Measurements from ENCODE around the gene LVRN.
"Not testable (repeated sequence)": the region's sequence is repeated elsewhere in the genome, so short reads cannot be mapped to it uniquely, and the experiment has no call there.

LVRN gene, protein sequence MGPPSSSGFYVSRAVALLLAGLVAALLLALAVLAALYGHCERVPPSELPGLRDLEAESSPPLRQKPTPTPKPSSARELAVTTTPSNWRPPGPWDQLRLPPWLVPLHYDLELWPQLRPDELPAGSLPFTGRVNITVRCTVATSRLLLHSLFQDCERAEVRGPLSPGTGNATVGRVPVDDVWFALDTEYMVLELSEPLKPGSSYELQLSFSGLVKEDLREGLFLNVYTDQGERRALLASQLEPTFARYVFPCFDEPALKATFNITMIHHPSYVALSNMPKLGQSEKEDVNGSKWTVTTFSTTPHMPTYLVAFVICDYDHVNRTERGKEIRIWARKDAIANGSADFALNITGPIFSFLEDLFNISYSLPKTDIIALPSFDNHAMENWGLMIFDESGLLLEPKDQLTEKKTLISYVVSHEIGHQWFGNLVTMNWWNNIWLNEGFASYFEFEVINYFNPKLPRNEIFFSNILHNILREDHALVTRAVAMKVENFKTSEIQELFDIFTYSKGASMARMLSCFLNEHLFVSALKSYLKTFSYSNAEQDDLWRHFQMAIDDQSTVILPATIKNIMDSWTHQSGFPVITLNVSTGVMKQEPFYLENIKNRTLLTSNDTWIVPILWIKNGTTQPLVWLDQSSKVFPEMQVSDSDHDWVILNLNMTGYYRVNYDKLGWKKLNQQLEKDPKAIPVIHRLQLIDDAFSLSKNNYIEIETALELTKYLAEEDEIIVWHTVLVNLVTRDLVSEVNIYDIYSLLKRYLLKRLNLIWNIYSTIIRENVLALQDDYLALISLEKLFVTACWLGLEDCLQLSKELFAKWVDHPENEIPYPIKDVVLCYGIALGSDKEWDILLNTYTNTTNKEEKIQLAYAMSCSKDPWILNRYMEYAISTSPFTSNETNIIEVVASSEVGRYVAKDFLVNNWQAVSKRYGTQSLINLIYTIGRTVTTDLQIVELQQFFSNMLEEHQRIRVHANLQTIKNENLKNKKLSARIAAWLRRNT

DNA sequence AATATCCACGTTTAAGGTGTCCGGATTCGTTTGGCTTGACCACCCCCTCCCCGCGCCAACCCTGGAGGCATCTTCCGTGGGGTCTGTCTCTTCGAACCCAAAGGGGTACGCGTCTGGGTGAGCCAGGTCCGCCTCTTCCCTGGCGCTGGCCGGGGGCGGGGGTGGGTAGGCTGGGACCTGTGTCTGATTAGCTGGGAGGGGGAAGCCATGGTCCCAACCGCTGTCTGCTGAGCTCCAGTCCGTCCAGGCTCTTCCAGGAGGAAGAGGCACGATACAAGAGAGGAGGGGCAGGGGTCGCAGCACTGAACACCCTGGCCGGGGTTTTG is at the start of gene LVRN:
Gene LVRN, plus strand, starts transcription at position 237 of the 326 bp plus-strand sequence. CDS start 143 bp downstream, outside the sequence.
- no peak for DNase-seq

DNA sequence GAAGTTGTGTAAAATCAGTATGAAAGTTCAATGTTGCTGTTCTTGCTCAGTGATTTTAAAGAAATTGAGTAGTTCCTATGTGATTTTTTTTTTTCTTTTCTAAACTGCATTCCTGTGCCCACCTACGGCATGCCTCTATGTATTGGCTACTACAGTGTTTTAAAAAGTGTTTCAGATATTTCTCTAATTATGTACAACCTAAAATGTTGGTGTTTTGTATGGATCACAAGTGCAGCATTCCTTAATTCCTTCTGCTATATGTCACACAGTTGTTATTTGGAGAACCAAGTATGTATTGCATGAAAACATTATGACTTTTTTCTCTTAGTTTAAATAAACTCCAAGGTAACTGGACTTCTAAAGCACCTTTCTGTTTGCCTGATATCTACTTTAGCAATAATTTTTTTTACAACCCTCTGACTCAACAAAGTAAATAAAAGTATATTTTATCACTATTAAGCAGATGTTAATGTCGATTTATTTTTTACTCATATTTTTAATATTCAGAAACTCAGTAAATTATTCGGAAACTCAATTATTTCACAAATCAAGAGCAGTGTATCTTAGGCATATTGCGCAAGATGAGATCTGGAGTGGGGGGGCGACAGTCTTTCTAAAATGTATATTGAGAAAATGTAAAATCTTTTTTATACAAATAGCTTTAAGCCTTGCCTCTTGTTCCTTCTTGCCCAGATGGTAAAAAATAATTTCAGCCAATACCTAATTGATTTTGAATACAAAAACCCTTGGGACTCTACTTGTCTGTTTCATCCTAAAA is 48.5 kb upstream of the LVRN start:
- not testable (repeated sequence) for DNase-seq

DNA sequence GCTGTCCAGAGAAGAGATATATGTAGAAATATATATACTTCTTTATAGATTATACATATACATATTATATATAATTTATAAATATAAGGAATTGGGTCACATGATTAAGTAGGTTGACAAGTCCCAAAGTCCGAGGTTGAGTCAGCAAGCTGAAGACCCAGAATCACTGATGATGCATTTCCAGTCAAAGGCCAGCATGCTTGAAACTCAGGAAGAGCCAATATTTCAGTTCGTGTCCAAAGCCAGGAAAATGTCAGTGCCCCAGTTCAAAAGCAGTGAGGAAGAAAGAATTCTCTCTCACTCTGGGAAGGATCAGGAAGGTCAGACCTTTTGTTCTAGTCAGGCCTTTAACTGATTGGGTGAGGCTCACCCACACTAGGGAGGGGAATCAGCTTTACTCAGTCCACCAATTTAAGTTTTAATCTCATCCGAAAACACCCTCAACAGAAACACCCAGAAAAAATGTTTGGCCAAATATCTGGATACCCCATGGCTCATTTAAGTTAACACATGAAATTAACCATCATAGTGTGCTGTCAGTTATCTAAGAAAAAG is 42.0 kb upstream of the LVRN start:
- DNase-seq = no peak

DNA sequence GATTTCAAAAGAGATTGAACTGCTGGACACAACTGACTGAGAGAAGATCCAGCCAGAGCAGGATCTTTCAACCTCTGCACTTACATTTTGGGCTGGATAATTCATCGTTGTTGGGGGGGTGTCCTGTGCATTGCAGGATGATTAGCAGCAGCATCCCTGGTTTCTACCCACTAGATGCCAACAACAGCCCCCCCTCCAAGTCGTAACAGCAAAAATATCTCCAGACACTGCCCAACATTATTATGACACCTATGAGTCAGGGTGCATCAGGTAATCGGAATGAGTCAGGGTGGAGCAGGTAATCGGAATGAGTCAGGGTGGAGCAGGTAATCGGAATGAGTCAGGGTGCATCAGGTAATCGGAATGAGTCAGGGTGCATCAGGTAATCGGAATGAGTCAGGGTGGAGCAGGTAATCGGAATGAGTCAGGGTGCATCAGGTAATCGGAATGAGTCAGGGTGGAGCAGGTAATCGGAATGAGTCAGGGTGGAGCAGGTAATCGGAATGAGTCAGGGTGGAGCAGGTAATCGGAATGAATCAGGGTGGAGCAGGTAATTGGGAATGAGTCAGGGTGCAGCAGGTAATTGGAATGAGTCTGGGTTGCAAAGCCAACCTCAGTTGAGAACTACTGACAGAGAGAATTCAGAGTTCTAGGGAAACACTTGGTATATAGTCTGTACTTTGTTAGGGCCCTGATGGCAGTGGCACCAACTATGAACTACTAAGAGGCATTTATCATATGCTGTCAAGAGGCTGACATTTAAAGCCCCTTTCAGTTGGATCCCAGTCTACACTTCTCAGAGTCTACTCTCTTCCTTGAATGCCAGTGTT is 33.5 kb upstream of the LVRN start:
- not testable (repeated sequence) for DNase-seq

DNA sequence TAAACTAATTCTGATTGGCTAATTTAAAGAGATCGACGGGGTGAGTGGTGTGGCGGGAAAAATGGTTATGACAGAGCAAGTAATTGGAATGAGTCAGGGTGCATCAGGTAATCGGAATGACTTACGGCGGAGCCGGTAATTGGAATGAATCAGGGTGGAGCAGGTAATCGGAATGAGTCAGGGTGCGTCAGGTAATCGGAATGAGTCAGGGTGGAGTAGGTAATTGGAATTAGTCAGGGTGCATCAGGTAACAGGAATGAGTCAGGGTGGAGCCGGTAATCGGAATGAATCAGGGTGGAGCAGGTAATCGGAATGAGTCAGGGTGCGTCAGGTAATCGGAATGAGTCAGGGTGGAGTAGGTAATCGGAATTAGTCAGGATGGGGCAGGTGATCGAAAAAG is 32.1 kb upstream of the LVRN start:
- DNase-seq = not testable (repeated sequence)

DNA sequence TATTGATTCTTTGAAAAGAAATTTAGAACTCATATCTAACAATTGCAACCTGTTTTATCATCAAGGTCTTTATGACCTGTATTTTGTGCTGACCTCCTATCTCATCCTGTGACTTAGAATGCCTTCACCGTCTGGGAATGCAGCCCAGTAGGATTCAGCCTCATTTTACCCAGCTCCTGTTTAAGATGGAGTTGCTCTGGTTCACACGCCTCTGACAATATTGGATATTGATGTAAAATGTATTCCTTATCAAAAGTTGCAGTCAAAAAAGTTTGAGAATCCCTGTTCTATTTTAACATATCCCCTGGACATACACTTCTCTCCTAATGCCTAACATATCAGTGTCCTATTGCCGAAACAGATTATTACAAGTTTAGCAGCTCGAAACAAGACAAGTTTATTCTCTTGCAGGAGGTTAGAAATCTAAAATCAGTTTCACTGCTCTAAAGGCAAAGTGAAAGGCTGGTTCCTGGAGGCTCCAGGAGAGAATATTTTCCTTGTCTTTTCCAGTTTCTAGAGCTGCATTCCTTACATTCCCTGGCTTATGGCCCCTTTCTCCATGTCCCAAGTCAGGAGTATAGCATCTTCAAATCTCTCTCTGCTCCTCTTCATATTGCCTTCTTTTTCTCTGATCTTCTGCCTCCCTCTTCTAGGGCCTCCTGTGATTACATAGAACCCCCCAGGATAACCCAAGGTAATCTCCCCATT is 31.5 kb upstream of the LVRN start:
- DNase-seq = no peak

DNA sequence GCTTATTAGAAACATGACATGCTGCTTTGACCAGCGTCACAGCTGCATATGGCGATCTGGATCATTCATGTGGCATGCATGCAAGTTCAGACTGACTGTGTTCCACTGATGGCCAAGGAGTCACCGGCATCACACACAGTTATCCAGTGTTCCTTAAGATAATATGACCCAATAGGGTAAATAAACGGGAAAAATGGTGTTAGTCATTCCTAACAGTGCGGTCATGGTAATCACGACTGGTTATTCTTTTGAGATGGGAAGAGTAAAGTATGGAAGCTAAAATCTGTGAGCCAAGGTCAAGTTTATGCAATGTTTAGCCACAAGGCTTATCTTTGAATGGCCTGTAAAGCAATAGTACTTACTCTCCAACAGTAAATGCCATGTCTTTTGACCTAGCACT is 29.3 kb upstream of the LVRN start:
- DNase-seq = no peak

DNA sequence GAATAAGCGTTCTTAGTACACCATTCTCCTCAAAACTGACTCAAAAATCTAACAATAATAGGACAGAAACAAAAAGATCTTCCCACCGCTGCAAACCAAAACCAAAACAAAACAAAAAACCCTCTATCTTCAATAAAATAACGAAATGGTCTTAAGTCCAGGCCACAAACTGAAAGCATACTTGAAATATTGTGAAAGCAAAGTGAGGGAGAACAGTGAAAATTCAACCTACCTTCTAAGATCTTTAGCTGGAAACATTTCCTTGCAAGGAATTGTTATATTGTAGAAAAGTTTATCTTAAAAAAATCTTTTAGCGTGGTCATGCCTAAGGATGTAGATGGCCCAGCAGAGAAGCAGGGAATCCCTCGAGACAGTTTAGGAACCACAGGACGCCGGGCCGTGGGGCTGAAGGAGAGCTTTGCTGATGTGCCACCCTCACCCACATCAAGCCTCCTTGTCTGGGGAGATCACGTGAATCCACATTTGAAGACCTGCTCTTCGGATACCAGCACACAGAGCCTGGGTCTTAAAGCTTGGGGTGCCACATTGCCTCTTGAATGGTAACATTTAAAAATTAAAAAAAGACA is 27.8 kb upstream of the LVRN start:
- no peak for DNase-seq

DNA sequence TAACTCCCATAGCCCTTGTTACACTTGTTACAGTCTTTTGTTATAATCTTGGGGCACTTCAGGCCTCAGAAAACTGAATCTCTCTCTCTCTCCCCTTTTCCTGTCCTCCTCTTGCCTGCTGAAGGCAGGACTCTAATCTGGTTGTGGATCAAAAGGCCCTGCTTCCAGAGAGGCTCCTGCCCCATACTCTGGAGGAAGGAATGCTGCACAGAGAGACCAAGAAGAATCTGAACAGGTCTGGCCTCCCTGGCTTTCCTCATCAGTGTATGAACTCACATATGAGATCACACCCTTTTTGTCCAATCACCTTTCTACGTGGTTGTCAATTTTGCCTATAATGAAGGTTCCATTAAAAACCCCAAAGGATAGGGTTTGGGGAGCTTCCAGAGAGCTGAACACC is 26.2 kb upstream of the LVRN start:
- DNase-seq = no peak

- DNase-seq = no peak
Observed at GRCh38 chr5:115939059-115939458, 23.2 kb upstream of the LVRN start.

- DNase-seq = no peak
Observed at GRCh38 chr5:115940080-115940810, 22.0 kb upstream of the LVRN start.

GRCh38 chr5:115941051-115941675 is 21.1 kb upstream of the LVRN start:
- DNase-seq = no peak

DNA sequence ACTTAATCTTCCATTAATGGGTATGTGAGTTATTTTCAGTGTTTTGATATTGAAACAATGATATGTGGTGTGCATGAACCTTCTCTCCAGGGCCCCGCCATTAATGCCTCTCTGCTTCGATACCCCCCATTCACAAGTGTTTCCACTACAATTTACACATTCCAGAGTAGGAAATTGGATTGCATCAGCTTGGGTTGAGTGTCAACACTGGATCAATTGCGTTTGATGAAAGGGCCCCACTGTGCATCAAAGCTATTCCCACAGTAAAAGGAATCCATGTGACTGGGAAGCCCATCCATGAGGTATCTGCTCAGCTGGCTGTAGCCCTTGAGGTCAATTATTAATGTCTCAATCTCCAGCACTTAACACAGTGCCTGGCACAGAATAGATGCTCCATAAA is 17.8 kb upstream of the LVRN start:
- no peak for DNase-seq

DNA sequence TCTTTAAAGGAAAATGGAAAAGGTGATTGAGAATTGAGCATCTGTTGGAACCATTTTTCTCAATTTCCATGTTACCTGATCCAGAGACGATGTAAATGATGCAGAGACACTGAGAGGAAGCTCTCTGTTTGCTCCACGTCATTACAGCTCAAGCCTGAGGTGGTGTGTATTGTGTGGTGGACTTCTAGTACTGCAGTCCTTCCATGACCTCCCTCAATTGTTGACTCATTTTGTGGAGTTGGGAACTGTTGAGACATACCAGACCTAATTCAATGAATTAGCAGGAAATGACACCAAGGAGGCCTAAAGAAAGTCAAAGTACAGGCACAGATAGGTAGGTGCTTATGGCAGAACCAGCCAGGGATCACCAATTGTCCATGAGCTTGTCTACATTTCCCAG is 15.6 kb upstream of the LVRN start:
- no peak for DNase-seq

GRCh38 chr5:115947260-115947659 is 15.0 kb upstream of the LVRN start:
- no peak for DNase-seq

- DNase-seq = no peak
Observed at GRCh38 chr5:115948091-115948534, 14.2 kb upstream of the LVRN start.

DNA sequence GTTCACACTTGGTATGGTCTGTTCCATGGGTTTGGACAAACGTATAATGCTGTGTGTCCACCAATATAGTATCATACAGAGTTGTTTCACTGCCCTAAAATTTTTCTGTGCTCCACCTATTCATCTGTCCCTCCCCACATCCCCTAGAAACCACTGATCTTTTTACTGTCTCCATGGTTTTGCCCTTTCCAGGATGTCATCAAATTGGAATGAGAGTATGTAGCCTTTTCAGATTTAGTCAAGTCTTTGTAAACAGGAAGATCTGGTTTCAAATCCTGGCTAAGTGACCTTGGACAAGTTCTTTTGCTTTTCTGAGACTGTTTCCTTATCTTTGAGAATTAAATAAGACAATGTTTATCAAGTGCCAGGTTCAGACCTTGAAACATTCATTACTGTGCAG is 13.2 kb upstream of the LVRN start:
- no peak for DNase-seq

GRCh38 chr5:115952588-115952987 is 9.7 kb upstream of the LVRN start:
- DNase-seq = no peak

- DNase-seq = no peak
Observed at GRCh38 chr5:115954144-115954543, 8.1 kb upstream of the LVRN start.

All from hippocampal formation (tissue), 2 donors.